Measurements from ENCODE around the gene DUSP1. TPM values are rescaled to one million over a fixed set of nuclear protein-coding genes. Genes with fewer than 3 reads are reported as not detected.

Gene DUSP1
- total RNA-seq, 1 donor from 2014 or later: 5.3 TPM

GRCh38 chr5:172747471-172747870 is 23.5 kb downstream of the DUSP1 start:
- intact Hi-C loops (cut with micrococcal nuclease): no loop called here

DNA sequence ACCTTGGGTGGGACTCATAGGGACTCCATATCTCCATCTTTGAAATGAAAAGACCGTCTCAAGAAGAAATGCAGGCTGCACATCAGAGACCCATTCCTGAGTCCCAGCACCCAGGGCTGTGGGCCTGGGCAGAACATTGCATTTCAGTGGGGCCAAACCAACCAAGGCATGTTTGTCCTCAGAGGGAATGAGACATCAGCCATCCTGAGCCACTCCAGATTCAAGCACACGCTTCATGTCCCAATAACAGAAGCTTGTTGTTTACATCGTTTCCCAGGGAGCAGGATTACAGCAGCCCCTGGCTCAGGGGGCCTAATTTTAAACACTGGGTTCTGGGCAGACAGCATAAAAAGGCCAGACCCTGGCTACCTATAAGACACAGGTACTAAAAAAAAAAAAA is 24.3 kb downstream of the DUSP1 start:
- intact Hi-C loops (cut with micrococcal nuclease): no loop called here

GRCh38 chr5:172745838-172746237 is 25.2 kb downstream of the DUSP1 start:
- intact Hi-C loops (cut with micrococcal nuclease): no loop called here

GRCh38 chr5:172745406-172745805 is 25.6 kb downstream of the DUSP1 start:
- intact Hi-C loops (cut with micrococcal nuclease): no loop called here

DNA sequence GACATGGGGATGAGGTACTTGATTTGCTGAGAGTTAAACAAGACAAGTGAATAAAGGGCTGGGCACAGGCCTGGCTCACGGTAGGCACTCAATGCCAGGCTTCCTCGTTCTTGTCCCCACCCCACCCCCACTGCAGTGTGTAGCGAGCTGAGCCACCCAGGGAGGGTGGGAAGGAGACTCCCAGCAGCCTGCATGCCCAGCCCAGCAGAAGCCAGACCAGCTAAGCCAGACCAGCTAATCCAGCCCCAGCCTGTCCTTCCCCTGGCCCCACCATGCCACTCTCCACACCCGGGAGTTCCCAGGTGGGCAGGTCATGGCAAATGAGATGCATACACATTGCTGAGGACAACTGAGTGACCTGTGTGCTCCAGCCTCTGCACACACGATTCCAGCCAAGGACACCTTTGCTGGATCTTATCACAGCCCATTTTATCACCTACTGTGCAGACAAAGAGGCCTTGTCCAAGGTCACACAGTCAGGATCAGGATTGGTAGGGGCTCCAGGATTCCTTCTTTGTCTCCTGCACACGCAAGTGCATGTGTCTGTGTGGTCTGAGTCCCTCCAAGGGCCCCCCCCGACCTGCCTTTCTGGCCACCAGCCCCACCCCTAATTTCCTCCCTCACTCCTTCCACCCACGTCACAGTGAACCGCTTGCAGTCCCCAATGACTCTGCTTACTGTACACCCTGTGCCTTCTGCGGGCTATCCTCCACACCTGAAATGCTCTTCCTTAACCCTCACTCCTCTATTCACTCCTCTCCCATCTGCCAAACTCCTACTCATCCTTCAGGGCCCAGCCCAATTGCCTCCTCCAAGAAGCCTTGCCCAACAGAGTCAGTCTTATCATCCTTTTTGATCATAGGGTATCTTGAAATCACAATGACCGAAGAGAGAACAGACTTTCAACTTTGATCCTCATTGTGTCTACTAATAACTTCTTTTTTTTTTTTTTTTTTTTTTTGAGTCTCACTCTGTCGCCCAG is 26.6 kb downstream of the DUSP1 start:
- intact Hi-C loops (cut with micrococcal nuclease): no loop called here

- intact Hi-C loops (cut with micrococcal nuclease): no loop called here
These were observed 27.7 kb downstream of the DUSP1 start for GRCh38 chr5:172743112-172743959.

DNA sequence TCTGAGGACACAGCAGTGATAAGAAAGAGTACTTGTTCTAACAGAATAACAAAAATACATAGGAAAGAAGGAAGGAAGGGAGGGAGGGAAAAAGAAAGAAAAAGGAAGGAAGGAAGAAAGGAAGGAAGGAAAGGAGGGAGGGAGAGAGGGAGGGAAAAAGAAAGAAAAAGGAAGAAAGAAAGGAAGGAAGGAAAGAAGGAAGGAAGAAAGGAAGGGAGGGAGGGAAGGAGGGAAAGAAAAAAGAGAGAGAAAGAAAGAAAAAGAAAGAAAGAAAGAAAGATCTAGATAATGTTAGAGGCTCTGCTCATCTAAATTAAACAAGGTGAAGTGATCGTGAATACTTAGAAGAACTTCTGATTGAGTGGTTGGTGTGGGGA is 29.8 kb downstream of the DUSP1 start:
- intact Hi-C loops (cut with micrococcal nuclease): no loop called here

DNA sequence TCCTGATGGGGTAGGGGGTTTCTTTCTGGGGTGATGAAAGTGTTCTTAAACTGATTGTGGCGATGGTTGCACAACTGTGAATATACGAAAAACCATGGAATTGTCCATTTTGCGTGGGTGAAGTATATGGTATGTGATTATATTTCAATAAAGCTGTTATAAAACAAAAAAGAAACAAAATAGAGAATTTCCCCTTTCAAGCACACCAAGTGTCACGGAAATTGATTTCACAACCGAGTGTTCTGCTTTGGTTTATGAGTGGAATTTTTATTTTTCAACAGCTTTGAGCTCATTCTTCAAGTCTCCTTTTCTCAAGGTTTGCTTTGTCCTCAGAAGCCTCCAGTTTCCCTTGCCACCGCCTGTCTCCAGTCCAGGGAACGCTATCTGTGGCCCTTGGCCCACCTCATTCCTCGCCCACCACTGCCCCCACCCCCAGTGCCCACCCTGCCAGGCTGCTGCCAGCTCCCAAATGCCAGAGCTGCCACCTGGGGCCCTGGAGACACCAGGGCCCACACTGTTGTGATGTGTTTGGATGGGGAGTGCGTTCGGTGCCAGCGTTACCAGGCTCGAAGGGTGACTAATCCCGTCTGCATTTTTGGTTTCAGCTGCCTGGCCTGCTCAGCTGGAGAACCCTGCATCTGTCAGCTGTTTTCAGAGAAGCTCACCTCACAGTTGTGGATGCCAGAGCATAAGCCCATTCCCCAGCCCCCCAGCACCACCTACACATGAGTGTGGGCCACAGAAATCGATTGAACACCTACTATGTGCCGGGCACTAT is 30.4 kb downstream of the DUSP1 start:
- intact Hi-C loops (cut with micrococcal nuclease): no loop called here

DNA sequence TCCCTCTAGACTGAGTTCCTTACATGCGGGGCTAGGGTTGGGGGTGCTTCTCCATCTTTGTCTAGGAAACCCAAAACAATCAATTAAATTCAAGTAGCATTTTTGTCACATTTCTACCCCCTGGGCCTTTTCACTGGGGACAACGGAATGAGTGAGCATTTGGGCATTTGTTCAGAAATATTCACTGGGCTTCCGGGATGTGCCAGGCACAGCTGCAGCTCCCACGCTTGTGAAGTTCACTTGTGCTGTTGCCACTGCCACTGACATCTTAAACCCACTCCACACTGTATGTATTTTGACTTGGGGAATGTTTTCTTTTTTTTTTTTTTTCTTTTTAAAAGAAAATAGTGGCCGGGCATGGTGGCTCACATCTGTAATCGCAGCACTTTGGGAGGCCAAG is 31.6 kb downstream of the DUSP1 start:
- intact Hi-C loops (cut with micrococcal nuclease): no loop called here

GRCh38 chr5:172736508-172737135 is 34.4 kb downstream of the DUSP1 start:
- intact Hi-C loops (cut with micrococcal nuclease): no loop called here

DNA sequence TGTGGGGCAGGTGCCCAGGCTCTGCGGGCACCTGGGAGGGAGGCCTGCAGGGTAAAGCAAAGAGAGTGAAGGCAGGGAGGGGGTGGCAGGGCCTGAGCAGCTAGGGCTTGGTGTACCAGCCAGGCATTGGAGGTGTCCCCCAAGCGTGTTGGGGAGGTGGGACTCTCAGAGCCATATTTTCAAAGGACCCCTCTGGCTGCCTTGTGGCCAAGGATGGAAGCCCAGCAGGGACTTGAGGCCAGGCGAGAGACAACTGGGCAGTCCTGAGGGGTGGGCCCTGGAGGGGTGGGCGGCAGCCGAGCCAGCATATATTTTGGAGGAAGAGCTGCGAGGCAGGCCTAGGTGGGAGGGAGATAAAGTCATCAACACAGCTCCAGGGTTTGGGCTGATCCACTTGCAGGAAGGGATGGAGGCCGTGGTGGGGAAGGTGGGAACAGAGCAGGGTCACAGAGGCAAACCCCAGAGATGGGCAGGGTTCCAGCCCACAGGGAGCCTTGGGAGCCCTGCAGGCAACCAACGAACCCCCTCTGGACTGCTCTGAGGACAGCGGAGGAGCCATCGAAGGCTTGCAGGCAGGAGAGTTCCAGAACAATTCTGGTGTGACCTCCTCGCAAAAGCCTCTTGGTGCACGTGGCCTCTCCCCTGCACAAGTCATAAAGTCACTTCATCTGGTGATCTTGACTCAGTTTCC is 35.7 kb downstream of the DUSP1 start:
- intact Hi-C loops (cut with micrococcal nuclease): no loop called here

DNA sequence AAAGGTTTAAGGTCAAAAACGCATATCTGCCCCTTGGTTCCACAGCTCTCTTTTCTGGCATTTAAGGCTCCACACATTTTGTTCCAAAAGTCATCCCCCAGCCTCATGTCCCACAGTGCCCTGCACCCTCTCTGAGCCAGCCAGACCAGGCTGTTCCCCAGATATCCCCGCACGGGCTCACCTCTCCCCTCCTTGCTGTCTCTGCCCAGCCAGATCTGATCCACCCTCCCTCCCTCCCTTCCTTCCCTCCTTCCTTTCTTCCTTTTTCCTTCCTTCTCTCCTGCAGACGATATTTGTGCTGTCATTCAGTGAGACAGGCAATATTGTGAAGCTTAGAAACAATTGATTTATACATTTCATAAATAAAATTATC is 37.0 kb downstream of the DUSP1 start:
- intact Hi-C loops (cut with micrococcal nuclease): no loop called here

GRCh38 chr5:172733131-172733973 is 37.6 kb downstream of the DUSP1 start:
- intact Hi-C loops (cut with micrococcal nuclease): no loop called here

DNA sequence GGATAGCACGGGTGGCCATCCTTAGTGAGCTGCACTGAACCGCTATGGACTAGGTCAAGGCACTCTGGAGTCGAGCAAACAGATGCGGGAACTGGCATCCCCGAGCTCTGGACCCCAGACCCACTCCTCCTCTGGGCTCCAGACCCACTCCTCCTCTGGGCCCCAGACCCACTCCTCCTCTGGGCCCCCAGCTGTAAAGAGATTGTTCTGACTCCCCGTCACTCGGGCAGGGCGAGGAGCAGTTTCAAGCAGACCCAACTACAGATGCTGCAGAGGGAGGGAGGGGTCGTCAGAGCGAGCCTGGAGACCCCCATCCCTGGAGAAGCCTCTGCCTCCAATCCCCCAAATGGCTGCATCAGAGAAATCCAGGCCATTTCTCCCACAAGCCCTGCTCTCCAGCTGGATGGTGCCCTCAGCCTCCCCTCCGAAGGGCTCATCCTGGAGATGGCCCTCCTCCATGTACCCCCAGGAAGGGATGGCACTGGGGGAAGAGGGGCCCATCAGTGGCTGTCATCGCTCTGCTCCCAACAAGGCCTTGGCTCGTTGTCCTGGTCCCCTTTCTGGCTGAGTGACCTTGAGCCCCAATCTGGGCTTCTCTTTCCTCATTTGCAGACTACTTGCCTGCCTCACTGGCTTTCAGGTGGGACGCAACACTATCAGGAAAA is 38.7 kb downstream of the DUSP1 start:
- intact Hi-C loops (cut with micrococcal nuclease): no loop called here

- intact Hi-C loops (cut with micrococcal nuclease): no loop called here
These were observed 39.3 kb downstream of the DUSP1 start for GRCh38 chr5:172731680-172732074.

GRCh38 chr5:172730981-172731679 is 39.9 kb downstream of the DUSP1 start:
- intact Hi-C loops (cut with micrococcal nuclease): no loop called here

DNA sequence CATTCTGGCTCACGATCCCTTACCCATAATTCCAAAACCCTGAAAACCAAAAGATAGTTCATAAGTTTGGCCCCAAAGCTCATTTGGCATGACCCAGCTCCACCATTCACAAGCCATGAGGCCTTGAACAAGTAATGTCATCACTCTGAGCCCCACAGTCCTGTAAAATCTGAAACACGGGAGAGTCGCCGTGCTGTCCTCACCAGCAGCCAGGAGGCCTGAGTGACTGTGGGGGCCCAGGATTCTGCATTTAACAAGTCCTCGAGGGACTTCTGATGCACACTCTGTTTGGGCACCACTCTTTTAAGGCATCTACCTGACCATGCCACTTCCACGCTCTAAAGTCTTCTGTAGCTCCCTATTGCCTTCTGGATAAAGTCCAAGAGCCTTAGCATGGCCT is 40.8 kb downstream of the DUSP1 start:
- intact Hi-C loops (cut with micrococcal nuclease): no loop called here

GRCh38 chr5:172729588-172729987 is 41.4 kb downstream of the DUSP1 start:
- intact Hi-C loops (cut with micrococcal nuclease): no loop called here
